HUES6 (cell line): ENCODE data around the gene CBX7.

Source experiments
- H3K27ac ChIP-seq: 2 replicates; pipeline ENCODE4 v1.7.0; 2013; ENCODE audit warnings: low read depth, mild to moderate bottlenecking, low read length, inconsistent platforms
- H3K27me3 ChIP-seq: 2 replicates; pipeline ENCODE4 v1.6.1; 2013; ENCODE audit warnings: low read length; ENCODE audit not compliant: control insufficient read depth, insufficient read depth
- H3K36me3 ChIP-seq: 2 replicates; pipeline ENCODE4 v1.6.1; 2013; ENCODE audit warnings: low read length; ENCODE audit not compliant: control insufficient read depth, insufficient read depth
- H3K4me1 ChIP-seq: 2 replicates; pipeline ENCODE4 v1.6.1; 2013; ENCODE audit warnings: low read length; ENCODE audit not compliant: control insufficient read depth, insufficient read depth
- H3K4me3 ChIP-seq: 2 replicates; pipeline ENCODE4 v1.5.1; 2013; ENCODE audit warnings: low read depth, low read length
- H3K9ac ChIP-seq: one replicate; pipeline ENCODE4 v1.6.1; 2013; ENCODE audit warnings: mild to moderate bottlenecking, low read length
- H3K9me3 ChIP-seq: 2 replicates; pipeline ENCODE4 v1.6.1; 2013; ENCODE audit warnings: low read depth, low read length; ENCODE audit not compliant: control insufficient read depth, insufficient read depth

CBX7 gene

DNA sequence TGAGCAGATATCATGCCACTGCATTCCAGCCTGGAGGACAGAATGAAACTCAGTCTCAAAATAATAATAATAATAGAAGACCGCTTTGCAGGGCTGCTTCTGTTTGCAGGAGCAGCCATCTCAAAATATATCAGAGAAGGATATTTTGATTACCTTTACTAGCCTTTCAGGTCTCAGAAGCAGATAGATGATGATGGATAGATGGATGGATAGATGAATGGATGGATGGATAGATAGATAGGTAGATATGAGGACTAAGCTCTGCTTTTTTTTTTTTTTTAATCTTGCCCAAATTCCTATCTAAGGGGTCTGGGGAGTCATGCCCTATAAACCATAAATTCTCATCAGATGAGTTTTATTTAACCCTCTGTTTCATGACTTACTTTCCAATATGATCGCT is 36.9 kb downstream of the CBX7 start:
- H3K4me3 ChIP-seq, result no peak overlapping the region
- H3K36me3 ChIP-seq, result no peaks in the 10 kb centered on the region
- no peak overlapping the region for H3K9ac ChIP-seq
- no peaks in the 10 kb centered on the region for H3K9me3 ChIP-seq
- no peak overlapping the region for H3K27ac ChIP-seq
- H3K27me3 ChIP-seq, result no peaks in the 10 kb centered on the region
- peaks cover 40% of the 10 kb centered on the region for H3K4me1 ChIP-seq

DNA sequence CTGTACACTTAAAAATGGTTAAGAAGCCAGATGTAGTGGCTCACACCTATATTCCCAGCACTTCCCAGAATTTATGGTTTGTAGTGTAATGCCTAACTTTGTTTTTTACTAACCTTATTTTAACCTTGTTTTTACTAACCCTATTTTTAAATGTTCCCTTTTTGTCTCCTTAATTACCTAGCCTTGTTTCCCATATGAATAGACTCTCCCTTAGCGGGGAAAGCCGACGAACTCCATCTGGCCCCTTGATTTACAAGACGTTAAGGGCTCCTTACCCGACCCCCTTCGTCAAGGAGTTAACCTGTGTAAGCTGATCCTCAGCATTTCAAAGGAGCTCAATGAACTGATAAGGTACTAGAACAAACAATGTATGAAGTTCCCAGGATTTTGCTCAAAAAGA is 38.4 kb downstream of the CBX7 start:
- Histone ChIP-seq H3K9ac (no peak overlapping the region), H3K36me3 (no peaks in the 10 kb centered on the region), H3K9me3 (no peaks in the 10 kb centered on the region), H3K4me3 (no peak overlapping the region; the same call in 1 of the 2 replicates), H3K27ac (no peak overlapping the region), H3K27me3 (no peaks in the 10 kb centered on the region), H3K4me1 (peaks cover 40% of the 10 kb centered on the region)

DNA sequence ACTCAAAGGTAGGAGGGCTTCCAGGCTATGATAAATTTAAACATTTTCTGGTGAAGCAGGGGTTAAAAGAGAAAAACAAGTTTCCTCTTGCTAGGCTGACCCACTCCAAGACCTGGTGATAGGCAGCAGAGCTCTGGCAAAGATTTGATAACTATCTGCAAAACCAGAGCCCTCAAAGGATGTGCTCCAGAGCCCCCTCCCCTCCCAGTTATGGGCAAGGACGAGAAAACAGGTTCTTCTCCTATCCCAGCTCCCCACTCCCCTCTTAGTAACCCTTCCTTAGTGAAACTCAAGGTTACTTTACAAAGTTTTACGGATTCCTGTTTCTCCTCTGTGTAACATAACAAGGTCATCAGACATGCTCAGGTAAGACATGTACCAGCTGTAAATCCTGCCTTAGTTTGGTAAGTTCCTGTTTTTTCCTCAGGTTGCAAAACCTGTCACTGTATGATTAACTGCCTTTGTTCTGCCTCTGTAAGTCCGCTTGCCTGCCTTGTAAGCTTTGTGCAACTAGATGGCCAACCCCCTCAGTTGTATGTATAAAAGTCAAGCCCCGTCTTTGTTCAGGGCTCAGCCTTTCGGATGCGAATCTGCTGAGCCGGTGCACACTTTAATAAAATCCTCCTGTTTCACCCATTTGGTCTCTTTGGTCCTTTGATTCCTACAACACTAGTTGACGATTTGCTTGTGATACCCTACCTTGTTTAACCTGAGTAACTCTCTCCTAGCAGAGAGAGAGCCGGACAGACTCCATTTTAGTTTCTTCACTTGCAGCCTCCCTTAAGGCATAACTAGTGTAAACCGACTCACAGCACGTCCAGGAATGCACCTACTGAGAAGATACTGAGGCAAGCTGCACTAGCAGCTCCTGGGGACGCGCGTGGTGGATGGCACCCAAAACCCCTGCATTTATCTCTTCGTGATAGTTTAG is 41.6 kb downstream of the CBX7 start:
- no peaks in the 10 kb centered on the region for H3K36me3 ChIP-seq
- H3K9me3 ChIP-seq, result no peaks in the 10 kb centered on the region
- no peak overlapping the region for H3K27ac ChIP-seq
- no peak overlapping the region for H3K4me3 ChIP-seq
- H3K9ac ChIP-seq, result no peak overlapping the region
- peaks cover 29% of the 10 kb centered on the region for H3K4me1 ChIP-seq
- no peaks in the 10 kb centered on the region for H3K27me3 ChIP-seq

DNA sequence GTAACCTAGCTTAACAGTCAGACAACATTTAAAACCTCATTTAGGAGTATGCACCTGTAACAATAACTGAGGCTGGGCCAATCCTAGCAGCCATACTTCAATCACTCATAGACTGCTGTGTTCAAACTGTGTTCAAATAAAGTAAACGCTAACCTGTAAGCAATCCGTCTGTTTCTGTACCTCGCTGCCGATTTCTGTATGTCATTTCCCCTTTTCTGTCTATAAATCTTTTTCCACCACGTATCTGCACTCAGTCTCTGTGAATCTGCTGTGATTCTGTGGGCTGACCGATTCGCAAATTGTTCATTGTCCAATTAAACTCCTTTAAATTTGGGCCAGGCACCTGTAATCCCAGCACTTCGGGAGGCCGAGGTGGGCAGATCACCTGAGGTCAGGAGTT is 43.1 kb downstream of the CBX7 start:
- H3K9me3 ChIP-seq, result no peaks in the 10 kb centered on the region
- no peaks in the 10 kb centered on the region for H3K27me3 ChIP-seq
- H3K4me1 ChIP-seq, result peaks cover 17% of the 10 kb centered on the region
- no peak overlapping the region for H3K9ac ChIP-seq
- no peak overlapping the region for H3K27ac ChIP-seq
- no peaks in the 10 kb centered on the region for H3K36me3 ChIP-seq
- H3K4me3 ChIP-seq, result no peak overlapping the region

DNA sequence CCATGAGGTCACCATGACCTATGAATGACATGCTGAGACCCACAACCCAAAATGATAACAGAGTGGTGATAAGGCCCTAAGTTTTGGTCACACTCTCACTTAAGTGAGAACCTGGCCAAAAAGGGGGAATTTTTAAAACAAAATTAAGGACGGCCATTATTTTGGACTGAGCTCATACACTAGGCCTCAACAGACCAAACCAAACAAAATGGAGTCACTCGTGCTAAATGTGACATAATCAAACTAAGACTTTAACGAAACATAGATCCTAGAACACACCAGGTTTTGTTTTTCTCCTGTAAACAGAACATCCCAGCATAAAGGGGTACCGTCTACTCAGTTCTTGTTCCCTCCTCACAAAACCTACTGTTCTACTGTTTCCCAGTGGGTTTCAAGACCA is 44.0 kb downstream of the CBX7 start:
- Histone ChIP-seq H3K27ac (no peak overlapping the region), H3K4me1 (peaks cover 9% of the 10 kb centered on the region), H3K9ac (no peak overlapping the region), H3K27me3 (no peaks in the 10 kb centered on the region), H3K36me3 (no peaks in the 10 kb centered on the region), H3K9me3 (no peaks in the 10 kb centered on the region), H3K4me3 (no peak overlapping the region)

DNA sequence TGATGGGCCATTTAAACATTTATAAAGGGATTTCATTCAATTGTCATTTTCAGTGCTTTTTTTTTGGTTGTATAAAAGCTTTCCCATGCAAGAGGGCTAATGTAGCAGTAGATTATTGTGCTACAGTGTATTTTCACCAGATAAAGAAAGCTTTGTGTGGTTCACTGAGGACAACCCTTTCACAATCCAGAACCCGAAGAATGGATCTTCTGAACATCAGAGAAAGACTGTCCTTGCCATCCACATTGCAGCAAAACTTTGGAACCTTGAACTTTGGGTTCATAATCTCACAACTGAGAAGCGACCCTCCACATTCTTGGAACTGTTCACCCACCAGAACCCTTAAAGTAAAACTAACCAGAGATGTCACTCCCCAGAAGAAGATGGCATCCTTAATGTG is 46.2 kb downstream of the CBX7 start:
- Histone ChIP-seq H3K9ac (no peak overlapping the region), H3K27me3 (no peaks in the 10 kb centered on the region)

DNA sequence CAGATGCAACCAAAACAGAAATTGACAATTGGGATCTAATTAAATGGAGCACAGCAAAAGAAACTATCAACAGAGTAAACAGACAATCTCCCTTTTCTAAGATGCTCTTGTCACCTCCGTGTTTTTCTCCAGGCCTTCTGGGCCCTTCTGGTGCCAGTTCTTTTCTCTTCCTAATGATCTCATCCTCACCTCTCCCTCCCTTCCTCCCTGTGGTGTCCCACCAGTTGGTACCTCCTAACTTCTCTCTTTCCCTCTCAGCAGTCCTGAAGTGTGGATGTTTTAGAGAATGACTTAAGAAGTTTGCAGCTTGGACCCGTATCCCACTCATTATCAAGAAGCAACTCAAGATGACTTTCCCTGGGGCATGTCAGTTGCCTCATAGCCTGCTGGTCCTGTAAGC is 49.0 kb downstream of the CBX7 start:
- no peaks in the 10 kb centered on the region for H3K36me3 ChIP-seq

More for the DNA sequence above, 46.2 kb downstream of the CBX7 start:
- Histone ChIP-seq H3K9me3 (no peaks in the 10 kb centered on the region), H3K4me1 (peaks cover 13% of the 10 kb centered on the region), H3K4me3 (no peak overlapping the region), H3K36me3 (no peaks in the 10 kb centered on the region), H3K27ac (no peak overlapping the region)

DNA sequence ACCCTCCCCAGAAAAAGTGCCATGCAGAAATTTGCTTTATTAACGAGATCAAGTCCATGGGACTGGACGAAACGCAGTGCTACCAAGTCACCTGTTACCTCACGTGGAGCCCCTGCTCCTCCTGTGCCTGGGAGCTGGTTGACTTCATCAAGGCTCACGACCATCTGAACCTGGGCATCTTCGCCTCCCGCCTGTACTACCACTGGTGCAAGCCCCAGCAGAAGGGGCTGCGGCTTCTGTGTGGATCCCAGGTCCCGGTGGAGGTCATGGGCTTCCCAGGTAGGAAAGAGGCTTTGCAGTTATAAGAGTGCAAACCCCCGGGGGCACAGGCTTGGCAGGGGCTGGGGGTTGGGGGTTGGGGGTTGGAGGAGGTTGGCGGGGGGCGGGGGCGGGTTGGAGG is 51.3 kb downstream of the CBX7 start:
- Histone ChIP-seq H3K27ac (no peak overlapping the region), H3K36me3 (no peaks in the 10 kb centered on the region), H3K9ac (no peak overlapping the region), H3K4me3 (no peak overlapping the region), H3K9me3 (no peaks in the 10 kb centered on the region), H3K4me1 (peaks cover 35% of the 10 kb centered on the region), H3K27me3 (no peaks in the 10 kb centered on the region)

More for the DNA sequence above, 49.0 kb downstream of the CBX7 start:
- Histone ChIP-seq H3K27ac (no peak overlapping the region), H3K4me1 (peaks cover 16% of the 10 kb centered on the region), H3K27me3 (no peaks in the 10 kb centered on the region), H3K9me3 (no peaks in the 10 kb centered on the region), H3K9ac (no peak overlapping the region), H3K4me3 (no peak overlapping the region)

DNA sequence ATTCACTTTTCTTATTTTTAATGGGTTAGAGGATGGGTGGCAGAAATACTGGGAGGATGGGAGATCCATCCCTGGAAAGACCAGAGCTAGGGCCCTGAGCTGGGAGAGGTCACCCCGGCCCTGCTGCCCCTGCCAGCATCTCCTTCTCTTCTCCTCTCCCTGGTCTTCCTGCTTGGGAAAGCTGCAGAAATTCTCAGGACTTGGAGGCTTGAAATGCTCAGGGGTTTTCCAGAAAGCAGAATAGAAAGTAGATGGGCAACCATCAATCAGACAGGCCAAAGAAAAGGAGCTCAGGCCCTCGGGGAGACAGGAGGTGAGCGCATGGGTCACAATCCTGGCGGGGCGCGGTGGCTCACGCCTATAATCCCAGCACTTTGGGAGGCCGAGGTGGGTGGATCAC is 53.9 kb downstream of the CBX7 start:
- Histone ChIP-seq H3K36me3 (no peaks in the 10 kb centered on the region), H3K4me3 (no peak overlapping the region), H3K4me1 (peaks cover 40% of the 10 kb centered on the region), H3K27me3 (no peaks in the 10 kb centered on the region), H3K27ac (no peak overlapping the region), H3K9ac (no peak overlapping the region), H3K9me3 (no peaks in the 10 kb centered on the region)

DNA sequence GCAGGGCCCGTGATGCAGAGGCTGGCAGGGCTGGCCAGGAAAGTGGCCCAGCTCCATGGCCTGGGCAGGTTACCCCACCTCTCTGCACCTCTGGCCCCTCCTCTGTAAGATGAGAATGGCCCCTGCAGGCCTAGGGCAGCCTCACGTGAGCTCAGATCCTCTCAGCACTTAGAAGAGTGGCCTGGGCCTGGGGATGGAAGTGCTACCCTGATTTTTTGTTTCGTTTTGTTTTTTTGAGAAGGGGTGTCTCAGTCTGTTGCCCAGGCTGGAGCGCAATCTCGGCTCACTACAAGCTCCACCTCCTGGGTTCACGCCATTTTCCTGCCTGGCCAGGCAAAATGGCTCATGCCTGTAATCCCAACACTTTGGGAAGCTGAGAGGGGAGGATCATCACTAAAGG is 54.5 kb downstream of the CBX7 start:
- 0 out of 2 replicates have a peak overlapping the region, but pooled peaks have one; percentile 5 for H3K27ac ChIP-seq
- H3K36me3 ChIP-seq, result no peaks in the 10 kb centered on the region
- no peak overlapping the region for H3K9ac ChIP-seq
- H3K9me3 ChIP-seq, result no peaks in the 10 kb centered on the region
- H3K27me3 ChIP-seq, result no peaks in the 10 kb centered on the region
- H3K4me3 ChIP-seq, result no peak overlapping the region
- H3K4me1 ChIP-seq, result peaks cover 40% of the 10 kb centered on the region

DNA sequence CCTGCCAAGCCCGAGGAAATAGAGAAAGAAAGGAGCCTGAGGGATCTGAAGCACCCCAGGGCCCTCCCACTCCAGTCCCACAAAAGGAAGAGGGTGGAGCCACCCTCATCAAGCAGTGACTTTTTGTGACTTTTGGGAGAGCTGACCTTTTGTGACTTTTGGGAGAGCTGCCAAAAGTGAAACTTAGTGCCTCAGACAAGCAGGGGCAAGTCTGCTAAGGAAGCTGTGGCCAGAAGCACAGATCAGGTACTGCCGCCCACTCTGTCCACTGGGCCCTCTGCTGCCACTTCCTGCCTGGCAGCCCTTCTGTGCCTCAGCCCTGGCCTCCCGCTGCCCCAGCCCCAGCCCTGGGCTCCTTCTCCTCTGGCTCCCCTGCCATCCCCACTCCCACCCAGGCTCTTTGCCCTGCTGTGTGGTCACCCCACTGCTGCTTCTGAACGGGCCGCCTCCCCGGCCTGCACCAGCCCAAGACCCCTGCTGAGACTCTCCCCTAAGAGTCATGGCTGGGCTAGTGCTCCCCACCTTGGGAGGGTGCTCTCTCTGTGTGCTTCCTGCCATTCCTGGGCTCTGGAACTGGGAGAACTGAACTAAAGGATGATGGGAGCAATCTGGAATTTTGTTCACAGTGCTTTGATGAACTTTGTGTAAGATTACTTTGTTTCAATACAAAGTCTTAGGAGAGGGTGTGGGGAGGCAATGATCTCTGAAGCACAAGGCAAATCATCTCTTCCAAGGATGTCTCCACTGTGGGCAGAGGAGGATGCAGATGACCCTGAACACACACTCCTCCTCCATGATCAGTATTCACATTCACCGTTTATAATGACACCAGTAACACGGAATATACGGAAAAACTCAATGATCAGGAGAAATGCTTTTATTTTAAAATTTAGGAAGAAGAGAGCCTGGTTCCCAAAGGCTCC is 55.1 kb downstream of the CBX7 start, which contains the start of gene APOBEC3H:
TSS of gene APOBEC3H (plus strand) at position 147 of the 923 bp plus-strand sequence. CDS start 3,035 bp downstream, outside the sequence.
- H3K27ac ChIP-seq, result 0 out of 2 replicates have a peak within 1 kb of the TSS, but pooled peaks have one; percentile 10
- H3K4me3 ChIP-seq, result no peak within 1 kb of the TSS
- no peaks in the 10 kb centered on the region for H3K27me3 ChIP-seq
- H3K9ac ChIP-seq, result peak within 1 kb of the TSS; percentile 40
- H3K36me3 ChIP-seq, result no peaks in the 10 kb centered on the region
- H3K9me3 ChIP-seq, result no peaks in the 10 kb centered on the region
- H3K4me1 ChIP-seq, result peaks cover 40% of the 10 kb centered on the region
